ENCODE data around the gene PALD1.

DNA sequence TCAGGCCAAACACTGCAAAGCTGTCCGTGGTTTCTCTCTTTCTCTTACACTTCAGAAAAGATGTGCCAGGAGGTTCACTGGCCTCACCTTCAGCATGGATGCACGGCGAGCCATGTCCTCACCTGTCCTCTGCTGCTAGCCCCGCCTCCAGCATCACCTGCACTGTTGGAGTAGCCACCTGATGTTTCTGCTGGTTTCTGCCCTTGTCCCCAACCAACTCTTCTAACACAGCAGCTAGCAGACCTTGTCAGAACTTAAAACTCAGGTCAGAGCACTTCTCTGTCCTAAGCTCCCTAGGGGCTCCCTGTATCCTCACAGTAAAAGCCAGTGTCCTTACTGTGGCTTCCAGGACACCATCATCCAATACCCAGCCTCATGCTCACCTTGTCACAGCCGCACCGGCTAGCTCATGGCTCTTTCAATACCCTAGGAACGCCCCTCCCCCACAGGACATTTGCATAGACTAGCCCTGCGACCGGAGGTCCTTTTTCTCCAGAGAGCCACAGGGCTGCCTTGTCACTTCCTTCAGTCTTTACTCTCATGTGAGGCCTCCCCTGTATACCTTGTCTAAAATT, 15.2 kb downstream of the PALD1 start:
- TF ChIP-seq POLR2A (IDR thresholded peaks at IDR 0.05), result no peak
- TF ChIP-seq, protein P1, sequence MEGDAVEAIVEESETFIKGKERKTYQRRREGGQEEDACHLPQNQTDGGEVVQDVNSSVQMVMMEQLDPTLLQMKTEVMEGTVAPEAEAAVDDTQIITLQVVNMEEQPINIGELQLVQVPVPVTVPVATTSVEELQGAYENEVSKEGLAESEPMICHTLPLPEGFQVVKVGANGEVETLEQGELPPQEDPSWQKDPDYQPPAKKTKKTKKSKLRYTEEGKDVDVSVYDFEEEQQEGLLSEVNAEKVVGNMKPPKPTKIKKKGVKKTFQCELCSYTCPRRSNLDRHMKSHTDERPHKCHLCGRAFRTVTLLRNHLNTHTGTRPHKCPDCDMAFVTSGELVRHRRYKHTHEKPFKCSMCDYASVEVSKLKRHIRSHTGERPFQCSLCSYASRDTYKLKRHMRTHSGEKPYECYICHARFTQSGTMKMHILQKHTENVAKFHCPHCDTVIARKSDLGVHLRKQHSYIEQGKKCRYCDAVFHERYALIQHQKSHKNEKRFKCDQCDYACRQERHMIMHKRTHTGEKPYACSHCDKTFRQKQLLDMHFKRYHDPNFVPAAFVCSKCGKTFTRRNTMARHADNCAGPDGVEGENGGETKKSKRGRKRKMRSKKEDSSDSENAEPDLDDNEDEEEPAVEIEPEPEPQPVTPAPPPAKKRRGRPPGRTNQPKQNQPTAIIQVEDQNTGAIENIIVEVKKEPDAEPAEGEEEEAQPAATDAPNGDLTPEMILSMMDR (IDR thresholded peaks at IDR 0.05), result no peak

All from lower leg skin (tissue), 3 donors.